NCI-H446 (cell line): ENCODE data around the gene CAPN15.

Source experiments
- DNase-seq, 2 experiments: peaks; one replicate each; lab custom pipeline; 2025; lab: John Stamatoyannopoulos, UW

The CAPN15 gene

GRCh38 chr16:525520-526180 lies 1.9 kb upstream of the CAPN15 start:
- peak in 1 of 2 experiments; percentile 61 for DNase-seq

DNA sequence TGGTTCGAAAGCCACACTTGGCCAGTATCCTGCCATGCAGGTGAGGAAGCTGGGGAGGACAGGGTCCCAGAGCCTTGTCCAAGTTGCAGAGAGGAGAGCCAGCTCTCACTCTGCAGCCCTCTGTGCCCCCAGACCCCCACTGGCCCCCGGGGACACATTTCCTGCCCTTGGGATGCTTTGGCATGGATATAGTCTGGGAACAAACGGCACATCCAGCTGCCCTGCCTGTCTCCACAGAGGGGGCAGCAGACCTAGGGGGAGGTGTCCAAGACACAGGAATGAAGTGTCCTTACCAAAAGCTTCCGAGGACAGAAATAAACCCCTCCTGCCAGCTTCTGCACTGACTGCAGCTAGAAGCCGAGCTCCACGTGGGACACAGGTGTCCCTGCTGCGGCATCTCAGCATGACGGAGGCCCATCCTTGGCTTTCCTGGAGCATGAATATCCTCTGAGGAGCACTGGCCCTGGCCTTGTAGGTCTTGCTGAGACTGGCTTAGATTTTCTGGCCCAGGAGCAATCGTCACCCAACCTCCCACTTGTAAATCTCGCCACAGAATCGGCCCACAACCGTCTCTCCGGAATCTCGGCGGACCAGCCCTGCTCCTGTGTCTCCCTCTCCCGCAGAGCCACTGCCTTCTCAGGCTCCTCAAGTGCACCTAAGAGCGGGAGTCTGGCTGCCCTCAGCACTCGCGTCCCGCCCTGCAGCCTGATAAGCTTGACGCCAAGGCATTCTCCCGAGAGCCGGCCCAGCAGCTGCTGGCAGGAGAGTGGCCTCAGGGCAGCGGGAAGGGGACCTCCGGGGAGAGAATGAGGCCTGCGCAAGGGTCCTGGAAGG lies 1.1 kb upstream of the CAPN15 start:
- DNase-seq: no peak

GRCh38 chr16:528111-529011 lies 849 bp downstream of the CAPN15 start:
- DNase-seq: no peak

DNA sequence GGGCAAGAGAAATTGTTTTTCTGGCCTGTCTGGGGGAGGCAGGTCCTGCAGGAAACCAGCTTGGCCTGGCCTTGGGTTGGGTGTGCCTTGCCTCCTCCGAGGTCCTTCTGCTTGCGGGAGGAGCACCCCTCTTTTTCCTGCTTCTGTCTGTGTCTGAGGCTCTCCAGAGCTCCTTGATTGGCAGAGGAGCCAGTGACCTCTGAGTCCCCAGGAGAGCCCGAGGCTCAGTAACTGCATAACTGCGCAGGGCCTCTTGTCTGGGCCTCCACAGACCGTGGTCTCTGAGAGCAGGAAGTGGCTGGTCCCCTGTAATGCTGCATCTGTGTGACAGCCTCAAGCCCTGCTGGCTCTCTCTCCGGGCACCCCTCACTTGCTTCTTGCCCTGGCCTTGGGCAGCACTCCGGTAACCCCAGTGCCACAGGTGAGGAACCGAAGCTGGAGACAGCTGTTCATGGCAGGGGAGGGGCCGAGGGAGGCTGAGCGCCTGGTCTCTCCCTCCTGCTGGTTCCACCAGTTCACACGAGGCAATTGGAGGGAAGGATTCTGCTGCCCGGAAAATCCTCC lies 1.6 kb downstream of the CAPN15 start:
- DNase-seq: no peak

- no peak for DNase-seq
Observed at GRCh38 chr16:530111-530817, 2.8 kb downstream of the CAPN15 start.

DNA sequence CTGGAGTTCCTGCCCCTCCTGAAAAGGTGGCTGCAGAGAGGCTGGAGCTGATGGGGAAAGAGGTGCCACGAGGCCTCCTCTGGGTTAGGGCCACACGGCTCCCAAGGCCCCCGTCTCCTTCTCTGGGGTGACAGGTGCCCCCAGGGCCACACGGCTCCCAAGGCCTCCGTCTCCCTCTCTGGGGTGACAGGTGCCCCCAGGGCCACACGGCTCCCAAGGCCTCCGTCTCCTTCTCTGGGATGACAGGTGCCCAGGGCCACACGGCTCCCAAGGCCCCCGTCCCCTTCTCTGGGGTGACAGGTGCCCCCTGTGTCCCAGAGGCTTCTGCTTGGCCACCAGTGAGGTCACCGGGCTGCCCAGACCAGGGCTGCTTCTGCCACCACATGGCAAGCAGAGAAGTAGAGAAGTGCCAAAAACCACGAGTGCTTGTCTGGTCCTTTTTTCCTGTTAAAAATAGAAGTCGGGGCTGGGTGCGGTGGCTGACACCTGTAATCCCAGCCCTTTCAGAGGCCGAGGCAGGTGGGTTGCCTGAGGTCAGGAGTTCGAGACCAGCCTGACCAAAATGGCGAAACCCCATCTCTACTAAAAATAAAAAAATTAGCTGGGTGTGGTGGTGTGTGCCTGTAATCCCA lies 4.1 kb downstream of the CAPN15 start:
- DNase-seq: no peak

DNA sequence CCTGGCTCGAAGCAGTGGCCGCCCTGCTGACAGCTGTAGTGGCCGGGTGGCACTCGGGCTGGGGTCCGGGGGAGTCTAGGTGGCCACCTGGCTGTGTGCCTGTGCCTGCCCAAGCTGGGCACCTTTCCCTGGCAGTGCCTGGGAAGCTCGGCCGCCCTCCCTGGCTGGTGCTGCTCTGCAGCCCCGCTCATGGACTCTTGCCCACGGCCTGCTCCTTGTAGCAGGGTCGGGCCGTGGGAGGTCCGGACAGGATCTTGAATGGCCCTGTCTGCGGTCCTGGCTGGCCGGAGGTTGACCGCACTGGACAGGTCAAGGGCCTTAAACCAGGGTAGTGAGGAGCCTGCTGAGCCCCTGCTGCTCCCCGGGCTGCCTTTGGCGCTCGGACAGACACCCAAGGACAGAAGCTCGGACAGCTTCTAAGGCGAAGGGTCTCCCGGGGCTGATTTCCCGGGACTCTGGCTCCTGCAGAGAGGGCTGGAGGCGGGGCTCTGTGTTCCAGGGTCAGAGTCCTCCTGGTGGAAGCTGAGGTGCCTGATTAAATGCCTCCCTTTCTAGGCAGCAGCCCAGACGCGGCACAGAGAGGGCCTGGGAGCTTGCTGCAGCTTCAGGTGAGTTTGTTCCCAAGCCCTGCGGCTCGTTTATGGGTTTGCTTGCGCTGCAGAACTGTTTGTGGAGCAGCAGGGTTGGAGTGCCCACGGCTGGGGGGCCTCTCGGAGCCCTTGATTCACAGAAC lies 6.0 kb downstream of the CAPN15 start:
- no peak for DNase-seq

- DNase-seq: no peak
Observed at GRCh38 chr16:534135-534534, 6.6 kb downstream of the CAPN15 start.

DNA sequence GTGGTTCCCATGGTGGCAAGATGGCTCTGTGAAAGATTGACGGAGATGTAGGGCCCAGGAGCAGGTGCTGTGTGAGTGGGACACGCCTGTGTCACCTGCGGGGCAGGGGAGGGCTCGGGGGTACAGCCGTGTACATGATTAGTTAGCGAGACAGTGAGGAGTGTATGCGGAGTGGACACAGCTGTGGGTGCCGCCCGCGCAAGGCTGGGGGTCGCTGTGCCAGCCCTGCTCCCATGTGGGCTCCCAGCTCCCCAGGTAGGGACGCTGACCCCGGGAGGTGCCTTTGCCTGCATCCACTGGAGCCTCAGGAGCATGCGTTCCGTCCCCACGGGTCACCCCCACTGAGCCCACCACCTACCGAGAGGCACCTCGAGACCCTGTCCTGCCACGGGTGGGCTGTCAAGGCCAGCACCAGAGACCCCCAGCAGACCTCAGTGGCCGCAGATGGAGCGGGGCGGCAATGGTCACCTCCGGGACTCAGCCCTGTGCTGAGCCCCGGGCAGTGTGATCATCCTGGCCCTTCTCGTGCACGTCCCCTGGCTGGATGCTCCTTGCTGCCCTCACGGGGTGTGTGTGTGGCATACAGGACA lies 7.4 kb downstream of the CAPN15 start:
- no peak for DNase-seq

GRCh38 chr16:535446-536405 lies 8.2 kb downstream of the CAPN15 start:
- no peak for DNase-seq

GRCh38 chr16:536746-537145 lies 9.2 kb downstream of the CAPN15 start:
- no peak for DNase-seq

DNA sequence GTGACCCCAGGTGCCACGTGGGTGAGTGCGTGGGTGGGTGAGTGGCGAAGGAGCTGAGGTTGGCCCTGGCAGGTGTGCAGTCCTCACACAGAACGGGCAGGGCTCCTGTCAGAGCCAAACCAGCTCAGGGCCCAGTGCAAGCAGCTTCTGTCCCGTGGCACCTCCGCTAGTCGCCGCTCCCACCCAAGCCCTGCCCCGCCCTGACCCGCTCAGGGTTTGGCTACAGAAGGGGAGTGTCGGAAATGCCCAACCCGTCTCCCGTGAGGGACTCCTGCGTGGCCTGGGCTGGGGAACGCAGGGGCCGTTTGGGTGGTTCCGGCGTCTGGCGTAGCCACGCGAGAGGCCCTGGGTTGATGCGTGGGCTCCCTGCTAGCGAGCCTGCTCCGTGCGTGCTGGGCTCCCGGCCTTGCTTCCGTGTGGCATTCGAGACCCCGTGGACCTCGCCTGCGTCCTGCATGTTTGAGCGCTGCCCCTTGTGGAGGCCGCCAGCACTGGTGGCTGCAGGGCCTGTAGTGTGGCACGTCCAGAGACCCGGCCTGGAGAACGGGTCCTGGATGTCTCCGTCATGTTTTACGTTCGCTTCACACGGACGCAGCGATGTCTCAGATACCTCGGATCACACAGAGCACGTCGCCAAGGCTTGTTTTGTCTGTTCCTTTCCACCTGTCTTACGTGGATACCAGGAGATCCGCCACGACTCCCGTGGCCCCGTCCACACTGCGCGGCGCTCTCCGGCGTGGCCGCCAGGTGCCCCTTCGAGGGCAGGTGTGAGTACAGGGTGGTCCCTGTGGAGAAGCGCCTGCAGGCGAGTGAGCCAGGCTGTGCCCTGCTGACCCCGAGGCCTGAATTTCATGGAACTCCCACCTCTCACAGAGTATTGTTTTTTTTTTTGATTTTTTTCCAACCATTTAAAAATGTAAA lies 10.2 kb downstream of the CAPN15 start:
- no peak for DNase-seq

DNA sequence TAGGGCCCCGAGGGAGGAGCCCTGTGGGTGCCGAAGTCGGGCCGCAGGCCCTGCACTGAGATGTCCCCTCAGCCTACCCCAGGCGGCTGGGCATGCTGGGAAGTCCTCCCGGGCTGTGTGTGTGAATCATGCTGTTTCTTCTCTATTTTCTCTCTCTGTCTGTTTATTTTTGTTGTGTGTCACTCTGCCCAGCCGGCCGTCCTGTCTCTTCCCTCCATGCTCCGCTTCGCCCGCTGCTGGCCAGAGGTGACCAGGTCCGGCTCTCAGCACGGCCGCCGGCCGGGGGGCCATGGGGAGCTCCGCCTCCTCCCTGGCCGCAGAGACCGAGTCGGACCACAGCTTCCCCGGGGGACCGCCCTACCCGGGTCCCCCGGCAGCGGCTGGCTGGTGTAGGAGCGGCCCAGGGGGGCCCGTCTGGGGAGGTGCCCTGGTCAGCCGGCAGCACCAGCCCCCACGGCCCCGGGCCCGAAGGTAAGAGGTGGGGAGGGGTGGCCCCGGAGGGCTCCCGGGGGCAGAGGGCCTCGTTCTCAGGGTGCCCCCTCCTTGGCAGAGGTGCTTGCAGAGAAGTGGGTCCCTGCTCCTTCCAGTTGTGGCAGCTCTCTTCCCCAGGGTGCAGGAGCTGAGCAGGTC lies 12.5 kb downstream of the CAPN15 start:
- no peak for DNase-seq

DNA sequence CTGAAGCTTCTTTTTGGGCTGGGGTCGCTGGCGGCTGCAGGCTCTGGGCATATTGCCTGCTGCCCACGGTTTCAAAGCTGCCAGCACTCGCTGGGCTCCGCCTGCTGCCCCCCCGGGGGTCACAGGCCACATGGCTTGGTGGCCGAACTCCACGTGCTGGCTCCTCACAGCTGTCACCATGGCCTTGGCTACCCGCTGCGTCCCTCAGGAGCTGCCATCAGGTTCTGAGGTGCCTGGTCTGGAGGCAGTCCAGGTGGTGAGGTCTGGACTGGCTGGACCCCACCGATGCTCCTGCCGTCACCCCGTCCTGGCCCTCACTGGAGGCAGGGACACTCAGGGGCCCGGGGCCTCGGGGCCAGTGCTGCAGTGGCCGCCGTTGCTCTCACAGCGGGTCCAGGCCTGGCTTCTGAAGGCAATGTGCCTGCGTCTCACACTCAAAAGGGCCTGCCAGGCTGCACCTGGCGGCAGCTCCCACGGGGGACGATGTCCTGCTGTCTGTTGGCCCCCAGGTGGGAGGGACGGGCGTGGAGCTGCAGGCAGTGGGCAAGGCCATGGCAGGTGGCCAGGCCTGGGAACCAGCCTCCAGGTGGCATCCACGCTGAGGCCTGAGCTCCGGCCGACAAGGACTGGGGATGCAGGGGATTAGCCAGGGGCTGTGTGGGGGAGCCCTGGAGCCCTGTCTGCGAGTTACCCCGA lies 13.3 kb downstream of the CAPN15 start:
- no peak for DNase-seq

GRCh38 chr16:543301-544164 lies 16.0 kb downstream of the CAPN15 start:
- no peak for DNase-seq

GRCh38 chr16:544517-544916 lies 17.0 kb downstream of the CAPN15 start:
- DNase-seq: no peak
